Panc1 (cell line): ENCODE results near the gene N4BP2L2. TPM values are rescaled to one million over a fixed set of nuclear protein-coding genes. Genes with fewer than 3 reads are reported as not detected.

ENCODE experiments used
- ATAC-seq: fragments of 200-7000 bp; cut with Tn5 transposase; 2 replicates; pipeline ENCODE4 v1.9.1; 2020; ENCODE audit warnings: mild to moderate bottlenecking, moderate library complexity
- BruUV-seq: library from RNA; stranded (reverse); fragments of 400-500 nt; replicated peaks from 2 replicates; lab custom pipeline; 2021; lab: Mats Ljungman, UMichigan
- CTCF ChIA-PET: fragments of 300-600 bp; sonication (Branson Sonifier 250); formaldehyde crosslinking; loops from one replicate; lab custom pipeline; 2022; ENCODE audit warnings: antibody characterized with exemption; lab: Charles Lee
- POLR2A ChIA-PET: fragments of 300-600 bp; sonication (Branson Sonifier 250); formaldehyde crosslinking; loops from one replicate; lab custom pipeline; 2022; ENCODE audit warnings: antibody characterized with exemption; lab: Charles Lee
- DNase-seq: peaks from one replicate; pipeline ENCODE4 v3.0.0-alpha.2; 2010; ENCODE audit warnings: low read depth, low spot score
- H3K27ac ChIP-seq: 2 replicates; pipeline ENCODE4 v1.5.1; 2011; ENCODE audit warnings: mild to moderate bottlenecking, low read length, inconsistent platforms
- H3K27me3 ChIP-seq: fragments of 200-500 bp; sonication (Bioruptor generic); 2 replicates; pipeline ENCODE4 v1.6.0; 2014; ENCODE audit warnings: low read length, inconsistent platforms; ENCODE audit not compliant: control insufficient read depth, insufficient read depth
- H3K36me3 ChIP-seq: fragments of 200-500 bp; sonication (Bioruptor generic); 2 replicates; pipeline ENCODE4 v1.5.1; 2014; ENCODE audit warnings: inconsistent platforms, mild to moderate bottlenecking, low read length, moderate library complexity; ENCODE audit not compliant: control insufficient read depth, insufficient read depth
- H3K4me1 ChIP-seq: 2 replicates; pipeline ENCODE4 v1.5.1; 2011; ENCODE audit warnings: inconsistent platforms, mild to moderate bottlenecking, low read length, moderate library complexity; ENCODE audit not compliant: control insufficient read depth, insufficient read depth
- H3K4me3 ChIP-seq, 2 experiments: 2 replicates each; pipeline ENCODE4 v1.5.1; 2011 to 2012; ENCODE audit warnings: low read depth in 2 of 2, low read length in 2 of 2, mild to moderate bottlenecking in 2 of 2, inconsistent platforms in 1 of 2, moderate library complexity in 1 of 2
- H3K9me3 ChIP-seq: fragments of 200-500 bp; sonication (Bioruptor generic); 2 replicates; pipeline ENCODE4 v1.5.1; 2014; ENCODE audit warnings: low read depth, mild to moderate bottlenecking, inconsistent platforms, low read length, moderate library complexity; ENCODE audit not compliant: control insufficient read depth, insufficient read depth
- POLR2AphosphoS5 ChIP-seq: IDR thresholded peaks from 2 replicates; pipeline ENCODE4 v1.6.1; 2012; ENCODE audit warnings: mild to moderate bottlenecking, low read depth, low read length, moderate library complexity
- SIN3A ChIP-seq: IDR thresholded peaks from 2 replicates; pipeline ENCODE4 v1.6.1; 2012; ENCODE audit warnings: low read depth, mild to moderate bottlenecking, low read length, moderate library complexity, borderline replicate concordance; ENCODE audit not compliant: insufficient read depth
- TCF7L2 ChIP-seq: IDR thresholded peaks from 2 replicates; pipeline ENCODE4 v1.6.1; 2011; ENCODE audit warnings: mild to moderate bottlenecking, low read depth, low read length, inconsistent platforms
- in situ Hi-C: cut with HindIII; loops from 2 replicates; pipeline ENCODE4 v1.10.0; 2016; ENCODE audit warnings: low sequenced_read_pairs, low pct_unique_long_range_greater_than_20kb
- intact Hi-C: fragments of 100-400 bp; cut with micrococcal nuclease; formaldehyde crosslinking; loops from one replicate; pipeline ENCODE4 v1.10.0; 2022; ENCODE audit not compliant: unreplicated experiment
- total RNA-seq: library from RNA; stranded (reverse); gene quantifications from one replicate; pipeline ENCODE4 v1.2.1, GENCODE V29; 2021; ENCODE audit not compliant: unreplicated experiment
- TF ChIP-seq, protein P1 (sequence below), 2 experiments: IDR thresholded peaks; 2 replicates each; pipeline ENCODE4 v1.6.1; 2011 to 2012; ENCODE audit warnings: low read depth in 2 of 2, control low read depth in 1 of 2, low read length in 1 of 2, mild to moderate bottlenecking in 1 of 2, moderate library complexity in 1 of 2; ENCODE audit not compliant: insufficient read depth in 1 of 2
- TF ChIP-seq, protein P2 (sequence below): fragments of 450-650 bp; IDR thresholded peaks from 2 replicates; pipeline ENCODE4 v1.5.1; 2017; ENCODE audit warnings: mild to moderate bottlenecking

N4BP2L2 gene
- total RNA-seq, 1 experiment from 2014 or later, result 43.8 TPM

DNA sequence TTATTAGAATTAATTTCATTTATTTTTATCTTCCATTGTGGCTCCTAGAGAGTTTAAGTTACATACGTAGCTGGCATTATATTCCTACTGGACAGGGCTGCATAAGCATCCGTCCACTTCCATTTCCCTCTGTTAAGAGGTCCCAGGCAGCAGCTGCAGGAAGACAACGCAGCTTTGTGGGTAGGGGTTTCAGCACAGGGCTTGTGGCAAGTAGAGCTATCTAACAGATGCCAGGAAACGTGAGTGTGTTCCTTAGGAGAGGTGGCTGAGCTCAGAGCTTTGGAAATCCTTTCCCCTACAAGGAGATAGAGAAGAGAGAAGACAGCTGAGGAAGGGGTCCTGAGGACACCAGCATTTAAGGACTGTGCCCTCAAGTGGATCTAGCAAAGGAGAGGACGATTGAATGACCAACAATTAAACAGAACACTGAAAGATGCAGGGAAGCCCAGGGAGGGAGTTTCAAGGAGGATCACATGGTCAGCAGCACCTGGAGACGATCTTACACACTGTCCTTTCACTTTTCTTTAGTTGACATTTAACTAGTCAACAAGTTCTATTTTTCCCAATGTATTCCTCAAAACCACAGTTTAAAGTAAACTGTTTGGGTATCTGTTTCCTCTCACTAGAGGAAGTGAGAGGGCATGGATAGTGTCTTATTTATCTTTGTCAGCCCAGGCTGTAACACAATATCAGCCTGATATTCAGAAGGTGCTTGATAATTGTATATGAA, 108.4 kb downstream of the N4BP2L2 start:
- intact Hi-C loops, result no loop called here
- CTCF ChIA-PET, result no interaction called here
- Histone ChIP-seq H3K27ac (no peak overlapping the region), H3K4me3 (no peak overlapping the region), H3K27me3 (no peaks in the 10 kb centered on the region), H3K9me3 (no peaks in the 10 kb centered on the region), H3K36me3 (no peaks in the 10 kb centered on the region), H3K4me1 (peaks cover 6% of the 10 kb centered on the region)
- TF ChIP-seq, protein P1, sequence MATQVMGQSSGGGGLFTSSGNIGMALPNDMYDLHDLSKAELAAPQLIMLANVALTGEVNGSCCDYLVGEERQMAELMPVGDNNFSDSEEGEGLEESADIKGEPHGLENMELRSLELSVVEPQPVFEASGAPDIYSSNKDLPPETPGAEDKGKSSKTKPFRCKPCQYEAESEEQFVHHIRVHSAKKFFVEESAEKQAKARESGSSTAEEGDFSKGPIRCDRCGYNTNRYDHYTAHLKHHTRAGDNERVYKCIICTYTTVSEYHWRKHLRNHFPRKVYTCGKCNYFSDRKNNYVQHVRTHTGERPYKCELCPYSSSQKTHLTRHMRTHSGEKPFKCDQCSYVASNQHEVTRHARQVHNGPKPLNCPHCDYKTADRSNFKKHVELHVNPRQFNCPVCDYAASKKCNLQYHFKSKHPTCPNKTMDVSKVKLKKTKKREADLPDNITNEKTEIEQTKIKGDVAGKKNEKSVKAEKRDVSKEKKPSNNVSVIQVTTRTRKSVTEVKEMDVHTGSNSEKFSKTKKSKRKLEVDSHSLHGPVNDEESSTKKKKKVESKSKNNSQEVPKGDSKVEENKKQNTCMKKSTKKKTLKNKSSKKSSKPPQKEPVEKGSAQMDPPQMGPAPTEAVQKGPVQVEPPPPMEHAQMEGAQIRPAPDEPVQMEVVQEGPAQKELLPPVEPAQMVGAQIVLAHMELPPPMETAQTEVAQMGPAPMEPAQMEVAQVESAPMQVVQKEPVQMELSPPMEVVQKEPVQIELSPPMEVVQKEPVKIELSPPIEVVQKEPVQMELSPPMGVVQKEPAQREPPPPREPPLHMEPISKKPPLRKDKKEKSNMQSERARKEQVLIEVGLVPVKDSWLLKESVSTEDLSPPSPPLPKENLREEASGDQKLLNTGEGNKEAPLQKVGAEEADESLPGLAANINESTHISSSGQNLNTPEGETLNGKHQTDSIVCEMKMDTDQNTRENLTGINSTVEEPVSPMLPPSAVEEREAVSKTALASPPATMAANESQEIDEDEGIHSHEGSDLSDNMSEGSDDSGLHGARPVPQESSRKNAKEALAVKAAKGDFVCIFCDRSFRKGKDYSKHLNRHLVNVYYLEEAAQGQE (IDR thresholded peaks at IDR 0.05; ENCODE audit: insufficient read depth in 1 of 2, low read depth in 2 of 2, low read length in 1 of 2), result no peak
- no peak for TF ChIP-seq POLR2AphosphoS5
- TF ChIP-seq TCF7L2, result no peak
- no peak for TF ChIP-seq SIN3A
- TF ChIP-seq, protein P2, sequence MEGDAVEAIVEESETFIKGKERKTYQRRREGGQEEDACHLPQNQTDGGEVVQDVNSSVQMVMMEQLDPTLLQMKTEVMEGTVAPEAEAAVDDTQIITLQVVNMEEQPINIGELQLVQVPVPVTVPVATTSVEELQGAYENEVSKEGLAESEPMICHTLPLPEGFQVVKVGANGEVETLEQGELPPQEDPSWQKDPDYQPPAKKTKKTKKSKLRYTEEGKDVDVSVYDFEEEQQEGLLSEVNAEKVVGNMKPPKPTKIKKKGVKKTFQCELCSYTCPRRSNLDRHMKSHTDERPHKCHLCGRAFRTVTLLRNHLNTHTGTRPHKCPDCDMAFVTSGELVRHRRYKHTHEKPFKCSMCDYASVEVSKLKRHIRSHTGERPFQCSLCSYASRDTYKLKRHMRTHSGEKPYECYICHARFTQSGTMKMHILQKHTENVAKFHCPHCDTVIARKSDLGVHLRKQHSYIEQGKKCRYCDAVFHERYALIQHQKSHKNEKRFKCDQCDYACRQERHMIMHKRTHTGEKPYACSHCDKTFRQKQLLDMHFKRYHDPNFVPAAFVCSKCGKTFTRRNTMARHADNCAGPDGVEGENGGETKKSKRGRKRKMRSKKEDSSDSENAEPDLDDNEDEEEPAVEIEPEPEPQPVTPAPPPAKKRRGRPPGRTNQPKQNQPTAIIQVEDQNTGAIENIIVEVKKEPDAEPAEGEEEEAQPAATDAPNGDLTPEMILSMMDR, result no peak
- POLR2A ChIA-PET, result no interaction called here
- ATAC-seq, result no peak
- no peak for DNase-seq
- in situ Hi-C loops, result no loop called here
- no TSS peak for BruUV-seq

DNA sequence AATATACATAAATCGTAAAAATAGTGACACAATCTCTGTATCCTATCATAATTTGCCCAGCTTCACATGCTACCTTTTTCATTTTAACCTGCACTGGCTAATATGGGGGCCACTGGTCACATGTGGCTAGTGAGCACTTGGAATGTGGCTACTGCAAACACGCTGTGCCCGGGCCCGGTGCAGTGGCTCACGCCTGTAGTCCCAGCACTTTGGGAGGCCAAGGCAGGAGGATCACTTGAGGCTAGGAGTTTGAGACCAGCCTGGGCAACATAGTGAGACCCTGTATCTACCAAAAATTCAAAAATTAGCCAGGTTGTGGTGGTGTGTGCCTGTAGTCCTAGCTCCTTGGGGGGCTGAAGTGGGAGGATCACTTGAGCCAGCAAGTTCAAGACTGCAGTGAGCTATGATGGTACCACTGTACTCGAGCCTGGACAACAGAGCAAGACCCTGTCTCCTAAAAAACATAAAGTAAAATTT, 109.1 kb downstream of the N4BP2L2 start:
- H3K36me3 ChIP-seq, result no peaks in the 10 kb centered on the region
- no peaks in the 10 kb centered on the region for H3K27me3 ChIP-seq
- TF ChIP-seq POLR2AphosphoS5, result no peak
- no peak for TF ChIP-seq TCF7L2
- H3K4me1 ChIP-seq, result peaks cover 6% of the 10 kb centered on the region
- ChIA-PET CTCF (no interaction called here), POLR2A (no interaction called here)
- no peaks in the 10 kb centered on the region for H3K9me3 ChIP-seq
- in situ Hi-C loops, result no loop called here
- ATAC-seq (no peak), DNase-seq (no peak)
- no peak overlapping the region for H3K27ac ChIP-seq
- BruUV-seq, result no TSS peak
- intact Hi-C loops, result no loop called here
- no peak overlapping the region for H3K4me3 ChIP-seq
